ENCODE results near the gene MOSMO.

DNA sequence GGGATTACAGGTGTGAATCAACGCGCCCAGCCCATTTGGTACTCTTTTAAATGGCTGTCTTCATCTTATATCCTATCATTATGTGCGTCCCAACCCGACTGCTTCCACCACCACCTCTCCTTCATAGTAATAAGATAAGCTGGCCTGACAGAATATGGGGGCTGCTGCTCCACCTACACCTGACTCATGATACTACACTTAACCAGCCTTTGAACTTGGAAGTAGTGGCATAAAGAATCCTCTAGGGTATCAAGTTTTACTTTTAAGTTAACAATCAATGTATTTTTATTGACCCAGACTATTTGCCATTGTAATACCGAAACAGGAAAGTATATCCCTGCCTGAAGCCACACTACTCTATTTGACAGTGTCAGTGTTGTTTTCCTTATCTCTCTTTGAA is 25.8 kb upstream of the MOSMO start:
- no peak for TF ChIP-seq POLR2A (IDR thresholded peaks at IDR 0.05; ENCODE audit: low read length)
- no peak for TF ChIP-seq GATA1 (IDR thresholded peaks at IDR 0.05; ENCODE audit: low read depth, low read length)
